GM21528 (cell line): ENCODE data around the gene CCNY.
A peak's percentile ranks its signal among the peaks of the same experiment; 100 is the strongest.
"Not testable (repeated sequence)": the region's sequence is repeated elsewhere in the genome, so short reads cannot be mapped to it uniquely, and the experiment has no call there.

Experiments used
- ATAC-seq: cut with Tn5 transposase; IDR thresholded peaks from one replicate; pipeline ENCODE4 v1.9.1; 2021; ENCODE audit warnings: mild to moderate bottlenecking, moderate library complexity; ENCODE audit not compliant: unreplicated experiment, low FRiP score

Gene CCNY

DNA sequence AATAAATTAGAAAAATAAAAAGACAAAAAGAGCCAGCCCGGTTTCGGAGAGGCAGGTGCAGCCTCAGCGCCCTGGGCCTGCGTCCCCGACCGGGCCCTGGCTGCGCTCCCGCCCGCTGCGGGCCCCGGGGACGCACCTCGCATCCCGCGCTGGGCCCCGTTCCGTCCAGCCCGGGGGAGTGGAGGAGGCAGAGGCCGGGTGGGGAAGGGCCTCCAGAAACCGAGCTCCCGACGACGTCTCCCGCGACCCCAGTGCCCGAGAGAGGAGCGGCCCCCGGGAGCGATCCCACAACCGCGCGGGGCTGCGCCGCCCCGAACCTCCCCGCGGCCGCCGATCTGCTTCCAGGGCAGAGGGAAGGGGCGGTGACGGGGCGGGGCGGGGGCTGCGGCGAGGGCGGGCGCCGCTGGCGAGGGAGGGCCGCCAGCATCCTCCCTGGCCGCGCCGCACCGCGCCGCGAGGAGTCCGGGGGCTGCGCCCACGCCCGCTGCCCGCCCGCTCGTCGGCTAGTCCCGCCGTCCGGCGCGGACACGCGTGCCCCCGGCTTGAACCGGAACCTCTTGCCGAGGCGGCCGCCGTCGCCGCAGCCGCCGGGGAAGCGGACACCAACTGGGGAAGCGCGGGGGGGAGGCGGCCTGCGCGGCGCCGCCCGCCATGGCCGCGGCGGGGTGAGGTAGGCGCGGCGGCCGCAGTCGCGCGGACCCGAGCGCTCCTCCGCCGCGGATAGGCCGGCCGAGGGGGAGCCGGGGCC is at the start of gene CCNY:
CCNY (plus strand) TSS at position 426 of the 748 bp plus-strand sequence. CDS start 545 bp downstream, outside the sequence.
- ATAC-seq: peak; percentile 74

DNA sequence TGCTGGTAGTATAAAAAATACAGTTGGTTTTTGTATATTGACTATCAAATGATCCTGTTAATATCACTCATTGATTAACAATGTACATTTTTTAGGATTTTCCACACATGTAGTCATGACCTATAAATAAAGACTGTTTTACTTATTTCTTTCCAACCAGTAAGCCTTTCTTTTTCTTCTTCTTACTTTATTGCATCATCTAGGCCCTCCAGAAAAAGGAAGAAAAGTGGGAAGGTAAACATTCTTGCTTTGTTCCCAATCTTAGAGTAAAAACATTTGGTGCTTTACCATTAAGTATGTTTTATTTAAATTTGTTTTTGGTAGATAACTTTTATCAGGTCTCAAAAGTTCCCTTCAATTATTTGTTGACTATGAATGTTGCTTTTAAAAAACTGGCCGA is 47.1 kb upstream of the CCNY start:
- ATAC-seq: no peak

GRCh38 chr10:35294506-35294905 is 41.8 kb upstream of the CCNY start:
- ATAC-seq: no peak

- ATAC-seq: no peak
Observed at GRCh38 chr10:35299016-35299415, 37.3 kb upstream of the CCNY start.

- ATAC-seq: peak; percentile 97
Observed at GRCh38 chr10:35300063-35300699, 36.1 kb upstream of the CCNY start.

DNA sequence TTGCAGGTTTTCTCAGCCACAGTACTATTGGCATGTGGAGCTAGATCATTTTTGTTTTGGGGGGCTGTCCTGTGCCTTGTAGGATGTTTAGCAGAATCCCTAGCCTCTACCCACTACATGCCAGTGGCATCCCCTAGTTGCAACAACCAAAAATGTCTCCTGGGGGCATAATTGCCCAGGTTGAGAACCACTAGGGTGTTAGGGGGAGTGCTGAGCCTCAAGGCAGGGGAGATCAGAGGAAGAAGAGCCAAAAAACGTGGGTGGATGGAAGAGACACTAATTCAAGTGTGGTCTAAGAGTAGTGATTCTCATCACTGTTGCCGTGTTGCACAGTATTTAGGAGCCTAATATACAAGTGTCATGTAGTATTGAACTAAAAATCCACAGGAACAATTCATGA is 31.7 kb upstream of the CCNY start:
- ATAC-seq: no peak

- ATAC-seq: no peak
Observed at GRCh38 chr10:35306852-35307251, 29.5 kb upstream of the CCNY start.

DNA sequence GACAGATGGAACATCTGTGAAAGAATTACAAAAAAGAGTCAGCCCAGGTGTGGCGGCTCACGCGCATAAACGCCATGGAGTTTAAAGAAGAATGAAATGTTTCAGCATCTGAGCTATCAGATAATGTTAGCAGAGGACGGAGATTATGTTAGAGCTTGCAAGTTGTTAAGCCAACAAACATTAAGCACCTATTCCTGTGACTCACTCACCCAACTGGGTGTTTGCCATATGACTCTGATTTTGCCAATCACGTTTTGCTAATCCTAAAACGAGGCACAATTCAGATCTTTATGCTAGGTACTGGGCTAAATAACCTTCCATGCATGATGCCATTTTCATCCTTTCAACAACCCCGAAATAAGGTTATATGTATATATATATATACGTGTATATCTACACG is 29.0 kb upstream of the CCNY start:
- ATAC-seq: no peak

DNA sequence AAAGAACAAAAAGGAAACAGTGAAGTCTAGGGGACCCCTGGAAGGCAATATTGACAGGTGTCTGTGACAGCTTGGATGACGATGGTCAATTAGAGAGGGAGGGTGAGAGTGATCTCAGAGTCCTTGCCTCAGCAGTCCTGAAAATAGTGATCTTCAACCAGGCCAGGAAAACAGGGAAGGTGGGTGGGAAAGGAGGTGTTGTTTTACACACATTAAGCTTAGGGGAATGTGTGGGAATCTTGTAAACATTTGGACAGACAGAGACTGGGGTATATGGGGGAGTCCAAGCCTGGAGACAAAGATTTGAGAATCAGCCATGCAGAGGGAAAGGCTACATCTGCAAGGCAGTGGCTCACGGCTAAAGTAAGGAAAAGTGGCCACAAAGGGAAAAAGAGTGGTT is 27.5 kb upstream of the CCNY start:
- no peak for ATAC-seq

DNA sequence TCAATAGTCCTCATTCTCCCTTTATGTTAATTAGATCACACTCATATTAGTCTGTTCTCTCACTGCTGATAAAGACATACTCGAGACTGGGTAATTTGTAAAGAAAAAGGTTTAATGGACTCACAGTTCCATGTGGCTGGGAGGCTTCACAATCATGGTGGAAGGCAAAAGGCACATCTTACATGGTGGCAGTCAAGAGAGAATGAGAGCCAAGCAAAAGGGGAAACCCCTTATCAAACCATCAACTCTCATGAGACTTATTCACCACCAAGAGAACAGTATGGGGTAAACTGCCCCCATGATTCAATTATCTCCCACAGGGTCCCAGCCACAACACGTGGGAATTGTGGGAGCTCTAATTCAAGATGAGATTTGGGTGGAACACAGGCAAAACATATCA is 22.2 kb upstream of the CCNY start:
- ATAC-seq: not testable (repeated sequence)

GRCh38 chr10:35315235-35315634 is 21.1 kb upstream of the CCNY start:
- not testable (repeated sequence) for ATAC-seq

- ATAC-seq: no peak
Observed at GRCh38 chr10:35316218-35316967, 19.9 kb upstream of the CCNY start.

DNA sequence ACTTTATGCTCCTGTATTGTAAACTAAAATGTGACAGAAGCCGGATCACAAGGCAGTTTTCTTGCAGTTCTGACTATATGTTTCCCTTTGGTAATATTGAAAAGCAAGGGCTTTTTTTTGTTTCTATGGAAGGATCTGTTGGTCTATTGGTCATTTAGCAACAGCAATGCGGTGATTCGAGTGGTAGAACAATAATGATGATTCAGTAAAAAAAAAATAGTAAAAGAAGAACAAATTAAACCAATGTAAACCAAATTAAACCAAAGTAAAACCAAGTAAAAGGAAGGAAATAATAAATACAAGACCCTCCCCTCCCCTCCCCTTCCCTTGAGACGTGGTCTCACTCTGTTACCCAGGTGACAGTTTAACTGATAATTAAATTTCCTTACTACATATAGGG is 17.8 kb upstream of the CCNY start:
- no peak for ATAC-seq

- ATAC-seq: no peak
Observed at GRCh38 chr10:35320341-35320740, 16.0 kb upstream of the CCNY start.

GRCh38 chr10:35322636-35323035 is 13.7 kb upstream of the CCNY start:
- no peak for ATAC-seq

- no peak for ATAC-seq
Observed at GRCh38 chr10:35324196-35324595, 12.1 kb upstream of the CCNY start.

DNA sequence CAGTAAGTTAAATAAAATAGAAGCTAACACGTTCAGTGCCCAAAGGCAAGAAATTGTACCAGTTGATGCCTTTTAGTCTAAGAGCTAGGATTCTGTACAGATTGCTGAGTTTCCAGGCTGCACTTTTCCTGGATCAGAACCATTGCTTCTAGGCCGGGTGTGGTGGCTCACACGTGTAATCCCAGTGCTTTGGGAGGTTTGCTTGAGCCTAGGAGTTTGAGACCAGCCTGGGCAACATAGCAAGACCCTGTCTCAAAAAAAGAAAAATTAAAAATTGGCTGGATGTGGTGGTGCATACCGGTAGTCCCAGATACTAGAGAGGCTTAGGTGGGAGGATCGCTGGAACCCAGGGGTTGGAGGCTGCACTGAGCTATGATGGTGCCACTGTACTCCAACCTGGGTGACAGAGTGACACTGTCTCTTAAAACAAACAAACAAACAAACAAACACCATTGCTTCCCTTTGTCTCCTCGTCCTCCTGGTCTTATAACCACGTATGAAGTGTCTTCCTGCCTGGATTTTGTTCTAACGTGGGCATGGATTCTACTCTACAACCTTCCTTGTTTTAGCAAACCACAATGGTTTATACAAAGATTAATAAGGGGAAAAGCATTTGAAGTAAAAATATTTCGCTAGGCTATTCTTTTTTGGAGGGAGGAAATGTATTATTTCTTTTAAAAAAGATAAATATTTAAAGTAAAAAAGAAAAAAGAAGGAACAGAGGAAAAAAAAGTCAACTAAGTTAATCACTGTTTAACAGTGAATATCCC is 9.7 kb upstream of the CCNY start:
- ATAC-seq: no peak

GRCh38 chr10:35327790-35328403 is 8.4 kb upstream of the CCNY start:
- ATAC-seq: no peak

- ATAC-seq: no peak
Observed at GRCh38 chr10:35328404-35329037, 7.8 kb upstream of the CCNY start.

- no peak for ATAC-seq
Observed at GRCh38 chr10:35329520-35329919, 6.8 kb upstream of the CCNY start.
